WERI-Rb-1 (cell line): ENCODE results near the gene GID8.
A peak's percentile ranks its signal among the peaks of the same experiment; 100 is the strongest.

Experiments used
- DNase-seq: peaks from one replicate; pipeline ENCODE4 v3.0.0-alpha.2; 2020
- H3K27ac ChIP-seq: fragments of 250-450 bp; sonication (Bioruptor Pico); 2 replicates; pipeline ENCODE4 v1.5.1; 2020; ENCODE audit warnings: mild to moderate bottlenecking, moderate library complexity
- H3K27me3 ChIP-seq: fragments of 250-450 bp; sonication (Bioruptor Pico); 2 replicates; pipeline ENCODE4 v1.5.1; 2021; ENCODE audit warnings: mild to moderate bottlenecking, low read depth, moderate library complexity; ENCODE audit not compliant: insufficient read depth, severe bottlenecking
- H3K36me3 ChIP-seq: fragments of 250-450 bp; sonication (Bioruptor Pico); 2 replicates; pipeline ENCODE4 v1.5.1; 2020; ENCODE audit warnings: mild to moderate bottlenecking, moderate library complexity
- H3K4me3 ChIP-seq: 2 replicates; pipeline ENCODE4 v1.5.1; 2011; ENCODE audit warnings: low read depth, mild to moderate bottlenecking, control low read depth, low read length
- H3K9me3 ChIP-seq: fragments of 250-450 bp; sonication (Bioruptor Pico); 2 replicates; pipeline ENCODE4 v1.5.1; 2021; ENCODE audit warnings: mild to moderate bottlenecking, moderate library complexity; ENCODE audit not compliant: severe bottlenecking
- CTCF ChIP-seq: IDR thresholded peaks from 2 replicates; pipeline ENCODE4 v1.5.1; 2011; ENCODE audit warnings: low read depth, mild to moderate bottlenecking, control low read depth, inconsistent platforms, low read length

Gene GID8

GRCh38 chr20:62900052-62900691 is 37.8 kb upstream of the GID8 start:
- Histone ChIP-seq H3K9me3 (no peaks in the 10 kb centered on the region), H3K36me3 (peaks cover 62% of the 10 kb centered on the region), H3K27me3 (no peaks in the 10 kb centered on the region), H3K27ac (peak overlapping the region; percentile 77), H3K4me3 (no peak overlapping the region; the same call in 1 of the 2 replicates)
- peak; percentile 86 for DNase-seq
- TF ChIP-seq CTCF, result peak; percentile 91

- Histone ChIP-seq H3K36me3 (peaks cover 62% of the 10 kb centered on the region), H3K9me3 (no peaks in the 10 kb centered on the region), H3K4me3 (no peak overlapping the region), H3K27ac (peak overlapping the region; percentile 77), H3K27me3 (no peaks in the 10 kb centered on the region)
- peak; percentile 45; the same call in 1 of the 2 replicates for TF ChIP-seq CTCF
- peak; percentile 37 for DNase-seq
Observed at GRCh38 chr20:62900692-62901584, 37.0 kb upstream of the GID8 start.

GRCh38 chr20:62901891-62902290 is 36.1 kb upstream of the GID8 start:
- no peak for DNase-seq
- no peak for TF ChIP-seq CTCF
- Histone ChIP-seq H3K9me3 (no peaks in the 10 kb centered on the region), H3K27me3 (no peaks in the 10 kb centered on the region), H3K27ac (peak overlapping the region; percentile 77; the same call in 1 of the 2 replicates), H3K4me3 (no peak overlapping the region), H3K36me3 (peaks cover 64% of the 10 kb centered on the region)

GRCh38 chr20:62902926-62903615 is 34.9 kb upstream of the GID8 start:
- no peak for TF ChIP-seq CTCF
- Histone ChIP-seq H3K27me3 (no peaks in the 10 kb centered on the region), H3K36me3 (peaks cover 72% of the 10 kb centered on the region), H3K9me3 (no peaks in the 10 kb centered on the region), H3K4me3 (no peak overlapping the region), H3K27ac (no peak overlapping the region)
- DNase-seq, result no peak

GRCh38 chr20:62905536-62906117 is 32.3 kb upstream of the GID8 start:
- no peak overlapping the region for H3K27ac ChIP-seq
- DNase-seq, result no peak
- TF ChIP-seq CTCF, result no peak

More at GRCh38 chr20:62905536-62906117, 32.3 kb upstream of the GID8 start:
- H3K27me3 ChIP-seq, result no peaks in the 10 kb centered on the region
- H3K4me3 ChIP-seq, result no peak overlapping the region
- peaks cover 98% of the 10 kb centered on the region for H3K36me3 ChIP-seq
- no peaks in the 10 kb centered on the region for H3K9me3 ChIP-seq
